ENCODE measurements around the gene EVI5.

Gene EVI5

GRCh38 chr1:92711473-92712165, 73.3 kb downstream of the EVI5 start:
- H3K4me3 ChIP-seq (ENCODE audit: low read depth in 1 of 2, low read length in 1 of 2): no peak overlapping the region
- H3K9me3 ChIP-seq: no peaks in the 10 kb centered on the region
- H3K4me1 ChIP-seq (ENCODE audit: control insufficient read depth in 1 of 2, insufficient read depth in 1 of 2, low read depth in 1 of 2, low read length in 1 of 2): no peaks in the 10 kb centered on the region
- TF ChIP-seq CTCF (IDR thresholded peaks at IDR 0.05): no peak
- no peak overlapping the region for H3K27ac ChIP-seq
- H3K27me3 ChIP-seq: no peaks in the 10 kb centered on the region
- no peaks in the 10 kb centered on the region for H3K36me3 ChIP-seq

- Histone ChIP-seq H3K4me1 (ENCODE audit: control insufficient read depth in 1 of 2, insufficient read depth in 1 of 2, low read depth in 1 of 2, low read length in 1 of 2) (no peaks in the 10 kb centered on the region), H3K9me3 (no peaks in the 10 kb centered on the region), H3K36me3 (no peaks in the 10 kb centered on the region), H3K27ac (no peak overlapping the region), H3K4me3 (ENCODE audit: low read depth in 1 of 2, low read length in 1 of 2) (no peak overlapping the region), H3K27me3 (no peaks in the 10 kb centered on the region)
- no peak for TF ChIP-seq CTCF (IDR thresholded peaks at IDR 0.05)
Measured at GRCh38 chr1:92709738-92710137, 75.2 kb downstream of the EVI5 start.

GRCh38 chr1:92708368-92708950, 76.4 kb downstream of the EVI5 start:
- Histone ChIP-seq H3K27me3 (no peaks in the 10 kb centered on the region), H3K4me3 (ENCODE audit: low read depth in 1 of 2, low read length in 1 of 2) (no peak overlapping the region), H3K36me3 (peaks cover under 1% of the 10 kb centered on the region), H3K27ac (no peak overlapping the region), H3K4me1 (ENCODE audit: control insufficient read depth in 1 of 2, insufficient read depth in 1 of 2, low read depth in 1 of 2, low read length in 1 of 2) (no peaks in the 10 kb centered on the region), H3K9me3 (no peaks in the 10 kb centered on the region)
- no peak for TF ChIP-seq CTCF (IDR thresholded peaks at IDR 0.05)

- no peak overlapping the region for H3K4me3 ChIP-seq (ENCODE audit: low read depth in 1 of 2, low read length in 1 of 2)
- TF ChIP-seq CTCF (IDR thresholded peaks at IDR 0.05): no peak
- peaks cover 6% of the 10 kb centered on the region for H3K36me3 ChIP-seq
- no peaks in the 10 kb centered on the region for H3K9me3 ChIP-seq
- no peak overlapping the region for H3K27ac ChIP-seq
- H3K27me3 ChIP-seq: no peaks in the 10 kb centered on the region
- H3K4me1 ChIP-seq (ENCODE audit: control insufficient read depth in 1 of 2, insufficient read depth in 1 of 2, low read depth in 1 of 2, low read length in 1 of 2): no peaks in the 10 kb centered on the region
Measured at GRCh38 chr1:92707709-92708108, 77.2 kb downstream of the EVI5 start.

GRCh38 chr1:92707292-92707691, 77.6 kb downstream of the EVI5 start:
- Histone ChIP-seq H3K9me3 (no peaks in the 10 kb centered on the region), H3K27ac (no peak overlapping the region), H3K4me1 (ENCODE audit: control insufficient read depth in 1 of 2, insufficient read depth in 1 of 2, low read depth in 1 of 2, low read length in 1 of 2) (no peaks in the 10 kb centered on the region), H3K27me3 (no peaks in the 10 kb centered on the region), H3K4me3 (ENCODE audit: low read depth in 1 of 2, low read length in 1 of 2) (no peak overlapping the region), H3K36me3 (peaks cover 6% of the 10 kb centered on the region)
- TF ChIP-seq CTCF (IDR thresholded peaks at IDR 0.05): no peak

Data from neutrophil (primary cell).